ENCODE measurements around the gene BRAF.

The BRAF gene

GRCh38 chr7:140899883-140900282 lies 24.8 kb downstream of the BRAF start:
- Histone ChIP-seq H3K36me3 (ENCODE audit: control insufficient read depth in 2 of 2, insufficient read depth in 1 of 2, low read length in 2 of 2) (no peaks in the 10 kb centered on the region), H3K4me3 (ENCODE audit: low read depth, low read length) (no peak overlapping the region), H3K4me1 (ENCODE audit: control insufficient read depth, insufficient read depth, low read length) (no peaks in the 10 kb centered on the region; the same call in 1 of the 2 replicates), H3K9me3 (ENCODE audit: control insufficient read depth, insufficient read depth, low read depth, low read length) (no peaks in the 10 kb centered on the region), H3K27ac (ENCODE audit: extremely low read depth, low read depth, low read length) (no peak overlapping the region)
- TF ChIP-seq BCL6B (tag by site-specific recombination; IDR thresholded peaks at IDR 0.05) (no peak), PRDM6 (tag by site-specific recombination; IDR thresholded peaks at IDR 0.05) (0 out of 2 replicates have a peak, but pooled peaks have one; percentile 28), ZNF350 (tag by site-specific recombination; IDR thresholded peaks at IDR 0.05) (no peak), ZNF560 (tag by site-specific recombination; IDR thresholded peaks at IDR 0.05; ENCODE audit: borderline replicate concordance) (no peak), ZSCAN30 (tag by site-specific recombination; IDR thresholded peaks at IDR 0.05) (0 out of 2 replicates have a peak, but pooled peaks have one; percentile 42), FEZF1 (tag by site-specific recombination; IDR thresholded peaks at IDR 0.05) (peak; percentile 50; the same call in 1 of the 2 replicates), HOXD13 (CRISPR knock-in tag; IDR thresholded peaks at IDR 0.05; ENCODE audit: borderline replicate concordance) (no peak), ZNF624 (tag by site-specific recombination; IDR thresholded peaks at IDR 0.05) (no peak), ZNF658 (tag by site-specific recombination; IDR thresholded peaks at IDR 0.05) (no peak), ZNF266 (tag by site-specific recombination; IDR thresholded peaks at IDR 0.05; ENCODE audit: low read depth) (no peak), ZNF830 (tag by site-specific recombination; IDR thresholded peaks at IDR 0.05; ENCODE audit: low read depth) (no peak)
- ChIA-PET POLR2A (no interaction called here), CTCF (interaction anchor here (0.6 to 1.4 kb wide), 5 partner anchors 10 to 140 kb away, joined by 3 to 7 read pairs (median 3); no protein-coding TSS in a partner anchor)

DNA sequence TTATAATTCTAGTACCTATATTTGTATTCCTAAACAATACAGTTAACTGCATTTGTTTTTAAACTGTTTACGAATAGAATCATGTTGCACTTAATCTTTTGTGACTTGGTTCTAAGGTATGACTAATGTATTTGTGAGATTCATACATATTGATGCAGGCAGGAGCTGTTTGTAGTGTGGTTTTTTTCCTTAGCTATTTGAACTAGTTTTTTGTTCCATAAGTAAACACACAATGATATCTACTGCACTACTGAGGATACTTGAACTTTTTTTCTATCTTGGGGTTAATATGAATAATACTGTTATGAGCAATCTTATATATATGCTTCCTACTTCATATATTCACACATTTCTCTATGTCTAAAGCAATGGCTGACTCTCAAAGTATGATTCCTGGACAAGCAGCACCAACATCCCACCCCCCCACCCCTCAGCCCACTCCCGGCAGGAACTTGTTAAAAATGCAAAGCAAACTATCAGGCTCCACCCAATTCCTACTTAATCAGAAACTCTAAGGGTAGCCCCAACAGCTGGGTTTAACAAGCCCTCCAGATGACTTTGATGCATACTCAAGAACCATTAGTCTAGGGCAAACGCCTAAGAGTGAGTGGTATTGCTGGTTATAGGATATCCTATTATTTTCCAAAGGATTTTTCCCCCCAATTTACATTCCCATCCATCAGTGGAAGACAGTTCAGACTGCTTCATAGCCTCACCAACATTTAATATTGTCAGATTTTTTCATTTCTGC lies 25.8 kb downstream of the BRAF start:
- POLR2A ChIA-PET = no interaction called here
- H3K4me3 ChIP-seq (ENCODE audit: low read depth, low read length) = no peak overlapping the region

DNA sequence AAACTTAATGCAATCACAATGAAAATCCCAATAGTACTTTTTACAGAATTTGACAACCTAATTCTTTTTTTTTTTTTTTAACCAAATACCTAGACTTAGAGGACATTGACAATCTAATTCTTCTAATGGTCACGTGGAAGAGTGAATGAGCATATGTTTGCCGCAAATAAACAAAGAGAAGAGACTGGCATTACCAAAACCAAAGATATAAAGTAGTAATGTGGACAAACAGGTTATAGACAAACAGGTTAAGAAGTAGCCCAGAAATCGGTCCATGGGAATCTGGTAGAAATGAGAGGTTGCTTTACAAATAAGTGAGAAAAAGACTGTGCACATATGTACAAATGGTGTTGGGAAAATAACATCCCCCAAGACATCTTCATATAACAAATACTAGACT lies 27.7 kb downstream of the BRAF start:
- CTCF ChIA-PET = no interaction called here
- H3K9me3 ChIP-seq (ENCODE audit: control insufficient read depth, insufficient read depth, low read depth, low read length) = no peaks in the 10 kb centered on the region
- no peaks in the 10 kb centered on the region for H3K36me3 ChIP-seq (ENCODE audit: control insufficient read depth in 2 of 2, insufficient read depth in 1 of 2, low read length in 2 of 2)
- peaks cover 2% of the 10 kb centered on the region for H3K4me1 ChIP-seq (ENCODE audit: control insufficient read depth, insufficient read depth, low read length)
- POLR2A ChIA-PET = no interaction called here
- H3K4me3 ChIP-seq (ENCODE audit: low read depth, low read length) = no peak overlapping the region
- no peak overlapping the region for H3K27ac ChIP-seq (ENCODE audit: extremely low read depth, low read depth, low read length)
- TF ChIP-seq KLF9 (tag by site-specific recombination; IDR thresholded peaks at IDR 0.05; ENCODE audit: low read depth) = no peak
- TF ChIP-seq ZSCAN18 (tag by site-specific recombination; IDR thresholded peaks at IDR 0.05) = no peak
- TF ChIP-seq, protein P1, sequence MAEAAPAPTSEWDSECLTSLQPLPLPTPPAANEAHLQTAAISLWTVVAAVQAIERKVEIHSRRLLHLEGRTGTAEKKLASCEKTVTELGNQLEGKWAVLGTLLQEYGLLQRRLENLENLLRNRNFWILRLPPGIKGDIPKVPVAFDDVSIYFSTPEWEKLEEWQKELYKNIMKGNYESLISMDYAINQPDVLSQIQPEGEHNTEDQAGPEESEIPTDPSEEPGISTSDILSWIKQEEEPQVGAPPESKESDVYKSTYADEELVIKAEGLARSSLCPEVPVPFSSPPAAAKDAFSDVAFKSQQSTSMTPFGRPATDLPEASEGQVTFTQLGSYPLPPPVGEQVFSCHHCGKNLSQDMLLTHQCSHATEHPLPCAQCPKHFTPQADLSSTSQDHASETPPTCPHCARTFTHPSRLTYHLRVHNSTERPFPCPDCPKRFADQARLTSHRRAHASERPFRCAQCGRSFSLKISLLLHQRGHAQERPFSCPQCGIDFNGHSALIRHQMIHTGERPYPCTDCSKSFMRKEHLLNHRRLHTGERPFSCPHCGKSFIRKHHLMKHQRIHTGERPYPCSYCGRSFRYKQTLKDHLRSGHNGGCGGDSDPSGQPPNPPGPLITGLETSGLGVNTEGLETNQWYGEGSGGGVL (tag by site-specific recombination; IDR thresholded peaks at IDR 0.05) = no peak
- no peak for TF ChIP-seq ZNF133 (tag by site-specific recombination; IDR thresholded peaks at IDR 0.05)
- no peak for TF ChIP-seq ZNF843 (tag by site-specific recombination; IDR thresholded peaks at IDR 0.05)
- no peak for TF ChIP-seq ZNF426 (tag by site-specific recombination; IDR thresholded peaks at IDR 0.05)
- TF ChIP-seq PRDM6 (tag by site-specific recombination; IDR thresholded peaks at IDR 0.05) = no peak

More for the DNA sequence above, 25.8 kb downstream of the BRAF start:
- no peak overlapping the region for H3K27ac ChIP-seq (ENCODE audit: extremely low read depth, low read depth, low read length)
- no peak for TF ChIP-seq ZNF48 (tag by site-specific recombination; IDR thresholded peaks at IDR 0.05)
- TF ChIP-seq ZFP3 (tag by site-specific recombination; IDR thresholded peaks at IDR 0.05; ENCODE audit: low read depth) = no peak
- no peak for TF ChIP-seq ZNF621 (tag by site-specific recombination; IDR thresholded peaks at IDR 0.05)
- no peak for TF ChIP-seq ZNF510 (tag by site-specific recombination; IDR thresholded peaks at IDR 0.05; ENCODE audit: insufficient replicate concordance)
- TF ChIP-seq, protein P2, sequence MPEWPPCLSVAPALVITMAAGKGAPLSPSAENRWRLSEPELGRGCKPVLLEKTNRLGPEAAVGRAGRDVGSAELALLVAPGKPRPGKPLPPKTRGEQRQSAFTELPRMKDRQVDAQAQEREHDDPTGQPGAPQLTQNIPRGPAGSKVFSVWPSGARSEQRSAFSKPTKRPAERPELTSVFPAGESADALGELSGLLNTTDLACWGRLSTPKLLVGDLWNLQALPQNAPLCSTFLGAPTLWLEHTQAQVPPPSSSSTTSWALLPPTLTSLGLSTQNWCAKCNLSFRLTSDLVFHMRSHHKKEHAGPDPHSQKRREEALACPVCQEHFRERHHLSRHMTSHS (tag by site-specific recombination; IDR thresholded peaks at IDR 0.05) = no peak
- no peak for TF ChIP-seq ZNF37A (tag by site-specific recombination; IDR thresholded peaks at IDR 0.05)
- TF ChIP-seq REPIN1 (tag by site-specific recombination; IDR thresholded peaks at IDR 0.05; ENCODE audit: low read depth) = no peak
- no peak for TF ChIP-seq ZNF707 (tag by site-specific recombination; IDR thresholded peaks at IDR 0.05)
- no peak for TF ChIP-seq ZNF23 (tag by site-specific recombination; IDR thresholded peaks at IDR 0.05; ENCODE audit: borderline replicate concordance)
- TF ChIP-seq ZNF585B (tag by site-specific recombination; IDR thresholded peaks at IDR 0.05) = no peak
- TF ChIP-seq ZNF837 (tag by site-specific recombination; IDR thresholded peaks at IDR 0.05) = no peak
- H3K36me3 ChIP-seq (ENCODE audit: control insufficient read depth in 2 of 2, insufficient read depth in 1 of 2, low read length in 2 of 2) = no peaks in the 10 kb centered on the region
- no peaks in the 10 kb centered on the region for H3K9me3 ChIP-seq (ENCODE audit: control insufficient read depth, insufficient read depth, low read depth, low read length)
- CTCF ChIA-PET = interaction anchor here (0.6 to 1.4 kb wide), 3 partner anchors 9 to 19 kb away, joined by 3 read pairs; no protein-coding TSS in a partner anchor
- H3K4me1 ChIP-seq (ENCODE audit: control insufficient read depth, insufficient read depth, low read length) = no peaks in the 10 kb centered on the region; the same call in 1 of the 2 replicates

Measured in HEK293 (cell line).